HepG2 (cell line): ENCODE results near the gene GGPS1. TPM values are rescaled to one million over a fixed set of nuclear protein-coding genes. Genes with fewer than 3 reads are reported as not detected.

Experiments used
- ATF2 ChIP-seq: sonication (generic); formaldehyde crosslinking; IDR thresholded peaks from 2 replicates; pipeline ENCODE4 v1.4.0; 2020; ENCODE audit warnings: missing genetic modification reagents
- CERS6 ChIP-seq: sonication (generic); formaldehyde crosslinking; IDR thresholded peaks from 2 replicates; pipeline ENCODE4 v1.5.0; 2020; ENCODE audit warnings: missing genetic modification reagents
- CREM ChIP-seq, 2 experiments: sonication (generic) in 1 of 2; formaldehyde crosslinking in 1 of 2; IDR thresholded peaks; 2 replicates each; pipeline versions ENCODE4 v1.4.0 to v1.6.1; 2016 to 2020; ENCODE audit warnings: antibody characterized with exemption in 1 of 2, mild to moderate bottlenecking in 1 of 2, missing genetic modification reagents in 1 of 2
- HNF4A ChIP-seq: sonication (generic); formaldehyde crosslinking; IDR thresholded peaks from 2 replicates; pipeline ENCODE4 v1.4.0; 2020; ENCODE audit warnings: missing genetic modification reagents
- IRX3 ChIP-seq: sonication (generic); formaldehyde crosslinking; IDR thresholded peaks from 2 replicates; pipeline ENCODE4 v1.8.1; 2023; ENCODE audit warnings: mild to moderate bottlenecking, low read depth, missing genetic modification reagents, borderline replicate concordance
- LRRFIP1 ChIP-seq: sonication (generic); formaldehyde crosslinking; conservative IDR thresholded peaks from 2 replicates; pipeline ENCODE4 v1.4.0; 2020; ENCODE audit warnings: missing genetic modification reagents
- NFE2L1 ChIP-seq: sonication (generic); formaldehyde crosslinking; IDR thresholded peaks from 2 replicates; pipeline ENCODE4 v1.4.0; 2020; ENCODE audit warnings: missing genetic modification reagents, mild to moderate bottlenecking, borderline replicate concordance
- PLSCR1 ChIP-seq: sonication (generic); formaldehyde crosslinking; IDR thresholded peaks from 2 replicates; pipeline ENCODE4 v1.5.0; 2020; ENCODE audit warnings: missing genetic modification reagents, mild to moderate bottlenecking, borderline replicate concordance
- REPIN1 ChIP-seq: sonication (generic); formaldehyde crosslinking; IDR thresholded peaks from 2 replicates; pipeline ENCODE4 v1.8.0; 2022; ENCODE audit warnings: missing genetic modification reagents, low read depth, mild to moderate bottlenecking, borderline replicate concordance
- ZBTB34 ChIP-seq: sonication (generic); formaldehyde crosslinking; IDR thresholded peaks from 2 replicates; pipeline ENCODE4 v1.8.0; 2022; ENCODE audit warnings: mild to moderate bottlenecking, missing genetic modification reagents
- ZBTB37 ChIP-seq: sonication (generic); formaldehyde crosslinking; IDR thresholded peaks from 2 replicates; pipeline ENCODE4 v1.4.0; 2020; ENCODE audit warnings: mild to moderate bottlenecking, missing genetic modification reagents
- polyA plus RNA-seq, 8 experiments: library from polyadenylated mRNA; depleted of rRNA in 3 of 8; stranded (reverse) in 7 of 8; unstranded in 1 of 8; fragments of >200 nt; fragmentation: Illumina TruSeq in 4 of 8; extraction: Trizol in 4 of 8; gene quantifications; 2 replicates each; pipeline versions ENCODE4 v1.2.1 to v1.2.3, GENCODE V29; 2011 to 2016; ENCODE audit warnings: low read depth in 4 of 8, missing spikeins in 1 of 8, mixed read lengths in 1 of 8; ENCODE audit not compliant: insufficient read depth in 1 of 8
- total RNA-seq, 5 experiments: library from RNA; depleted of rRNA; stranded (reverse); fragments of >200 nt; fragmentation: Illumina TruSeq; extraction: Trizol; gene quantifications; 2 replicates each; pipeline ENCODE4 v1.2.3, GENCODE V29; 2016; ENCODE audit warnings: low read depth in 1 of 5

GGPS1 gene
- total and polyA plus RNA-seq, 2 of the 13 experiments (the other 11 are each of a cell fraction or from before 2014, with no cell fraction given): 28.8 to 42.6 TPM

- no peak for TF ChIP-seq LRRFIP1 (CRISPR knock-in tag)
- no peak for TF ChIP-seq CREM (IDR thresholded peaks at IDR 0.05)
- no peak for TF ChIP-seq CREM (CRISPR knock-in tag; IDR thresholded peaks at IDR 0.05)
- no peak for TF ChIP-seq NFE2L1 (CRISPR knock-in tag)
- TF ChIP-seq PLSCR1 (CRISPR knock-in tag): no peak
- no peak for TF ChIP-seq HNF4A (CRISPR knock-in tag)
- TF ChIP-seq ZBTB37: no peak
- no peak for TF ChIP-seq CERS6 (CRISPR knock-in tag)
- TF ChIP-seq REPIN1 (CRISPR knock-in tag): no peak
- no peak for TF ChIP-seq ATF2
- no peak for TF ChIP-seq IRX3 (CRISPR knock-in tag)
- TF ChIP-seq ZBTB34 (CRISPR knock-in tag): no peak
These were observed 655 bp upstream of the GGPS1 start, which contains the start of gene ARID4B (continued) for GRCh38 chr1:235327559-235328270.
